SU-DHL-6 (cell line): ENCODE results near the gene SEMA3G.

ENCODE experiments used
- H2AFZ ChIP-seq: fragments of 200-600 bp; sonication (generic); 2 replicates; pipeline ENCODE4 v1.6.1; 2014; ENCODE audit warnings: low read depth, mild to moderate bottlenecking, moderate library complexity, mixed read lengths, antibody characterized with exemption, low read length; ENCODE audit not compliant: severe bottlenecking
- H3F3A ChIP-seq: fragments of 200-600 bp; shearing (Covaris generic); 2 replicates; pipeline ENCODE4 v1.6.0; 2016; ENCODE audit warnings: antibody characterized with exemption, mild to moderate bottlenecking; ENCODE audit not compliant: insufficient read depth
- H3K27ac ChIP-seq: fragments of 200-600 bp; sonication (generic); 2 replicates; pipeline ENCODE4 v1.5.1; 2016; ENCODE audit warnings: low read depth, mild to moderate bottlenecking, low read length, moderate library complexity, mixed read lengths
- H3K27me3 ChIP-seq: fragments of 200-600 bp; sonication (generic), shearing (Covaris generic); 2 replicates; pipeline ENCODE4 v1.6.0; 2014; ENCODE audit warnings: mild to moderate bottlenecking, low read length
- H3K36me3 ChIP-seq: fragments of 200-600 bp; sonication (generic); 2 replicates; pipeline ENCODE4 v1.6.1; 2014; ENCODE audit warnings: mild to moderate bottlenecking, low read length, mixed read lengths
- H3K4me2 ChIP-seq: fragments of 300-600, 200-600 bp; shearing (Covaris generic), sonication (generic); 2 replicates; pipeline ENCODE4 v1.6.0; 2014; ENCODE audit warnings: low read length, low read depth, mild to moderate bottlenecking; ENCODE audit not compliant: poor library complexity, severe bottlenecking
- H3K4me3 ChIP-seq: fragments of 200-600 bp; sonication (generic); 2 replicates; pipeline ENCODE4 v1.5.1; 2014; ENCODE audit warnings: antibody characterized with exemption, low read length, mild to moderate bottlenecking, mixed read lengths; ENCODE audit not compliant: insufficient read depth, poor library complexity, severe bottlenecking
- H3K79me2 ChIP-seq: fragments of 200-600 bp; sonication (generic); 2 replicates; pipeline ENCODE4 v1.6.1; 2014; ENCODE audit warnings: mild to moderate bottlenecking, low read length, moderate library complexity; ENCODE audit not compliant: insufficient read depth
- H3K9ac ChIP-seq: fragments of 200-600 bp; sonication (generic); 2 replicates; pipeline ENCODE4 v1.7.0; 2014; ENCODE audit warnings: mild to moderate bottlenecking, low read length
- H3K9me2 ChIP-seq: fragments of 200-600 bp; sonication (generic); replicated peaks from 2 replicates; pipeline ENCODE4 v1.6.1; 2014; ENCODE audit warnings: low read length; ENCODE audit not compliant: insufficient read depth
- H3K9me3 ChIP-seq: fragments of 200-600 bp; sonication (generic); 2 replicates; pipeline ENCODE4 v1.6.1; 2014; ENCODE audit warnings: low read length, mixed read lengths; ENCODE audit not compliant: insufficient read depth
- H4K20me1 ChIP-seq: fragments of 200-600 bp; sonication (generic); 2 replicates; pipeline ENCODE4 v1.6.1; 2014; ENCODE audit warnings: low read depth, mild to moderate bottlenecking, antibody characterized with exemption, low read length, moderate library complexity, mixed read lengths
- CTCF ChIP-seq: fragments of 200-600 bp; sonication (generic); IDR thresholded peaks from one replicate; pipeline ENCODE4 v1.5.1; 2017; ENCODE audit warnings: antibody characterized with exemption, mild to moderate bottlenecking, low read length, moderate library complexity; ENCODE audit not compliant: insufficient read depth, poor library complexity, severe bottlenecking
- EZH2phosphoT487 ChIP-seq: fragments of 200-600 bp; sonication (generic), shearing (Covaris generic); conservative IDR thresholded peaks from 2 replicates; pipeline ENCODE4 v1.6.1; 2018; ENCODE audit warnings: mild to moderate bottlenecking, antibody characterized with exemption, low read length, moderate library complexity, mixed read lengths

Gene SEMA3G

GRCh38 chr3:52452570-52453221, 7.8 kb upstream of the SEMA3G start:
- H3K27ac ChIP-seq, result no peak overlapping the region
- H3F3A ChIP-seq, result peaks cover 5% of the 10 kb centered on the region; the same call in 1 of the 2 replicates
- TF ChIP-seq CTCF, result no peak
- TF ChIP-seq EZH2phosphoT487, result no peak
- H3K79me2 ChIP-seq, result peaks cover 10% of the 10 kb centered on the region; the same call in 1 of the 2 replicates
- H3K4me2 ChIP-seq, result no peak overlapping the region
- H3K9me2 ChIP-seq, result no peaks in the 10 kb centered on the region
- no peak overlapping the region for H3K4me3 ChIP-seq
- H3K27me3 ChIP-seq, result no peaks in the 10 kb centered on the region
- H3K36me3 ChIP-seq, result no peaks in the 10 kb centered on the region
- H3K9ac ChIP-seq, result no peak overlapping the region
- H2AFZ ChIP-seq, result no peak overlapping the region
- no peaks in the 10 kb centered on the region for H4K20me1 ChIP-seq
- H3K9me3 ChIP-seq, result no peaks in the 10 kb centered on the region

- Histone ChIP-seq H3F3A (peaks cover 5% of the 10 kb centered on the region; the same call in 1 of the 2 replicates), H3K27me3 (no peaks in the 10 kb centered on the region), H3K27ac (no peak overlapping the region), H3K9ac (no peak overlapping the region), H3K9me2 (no peaks in the 10 kb centered on the region), H3K79me2 (peaks cover 10% of the 10 kb centered on the region; the same call in 1 of the 2 replicates), H3K9me3 (no peaks in the 10 kb centered on the region), H4K20me1 (no peaks in the 10 kb centered on the region), H3K4me3 (no peak overlapping the region), H3K4me2 (no peak overlapping the region), H3K36me3 (no peaks in the 10 kb centered on the region), H2AFZ (no peak overlapping the region)
- no peak for TF ChIP-seq CTCF
- no peak for TF ChIP-seq EZH2phosphoT487
Observed at GRCh38 chr3:52452126-52452525, 7.2 kb upstream of the SEMA3G start.

- no peak for TF ChIP-seq CTCF
- TF ChIP-seq EZH2phosphoT487, result no peak
- no peak overlapping the region for H3K9ac ChIP-seq
- H3K79me2 ChIP-seq, result peaks cover 9% of the 10 kb centered on the region; the same call in 1 of the 2 replicates
- H3K9me3 ChIP-seq, result no peaks in the 10 kb centered on the region
- no peaks in the 10 kb centered on the region for H4K20me1 ChIP-seq
- H3F3A ChIP-seq, result 0 out of 2 replicates have a peak, but pooled peaks cover under 1% of the 10 kb centered on the region
- H3K36me3 ChIP-seq, result no peaks in the 10 kb centered on the region
- no peak overlapping the region for H3K4me3 ChIP-seq
- H3K9me2 ChIP-seq, result no peaks in the 10 kb centered on the region
- no peaks in the 10 kb centered on the region for H3K27me3 ChIP-seq
- no peak overlapping the region for H3K4me2 ChIP-seq
- no peak overlapping the region for H3K27ac ChIP-seq
- no peak overlapping the region for H2AFZ ChIP-seq
Observed at GRCh38 chr3:52451237-52452083, 6.6 kb upstream of the SEMA3G start.
